ENCODE measurements around the gene SLC7A6.

DNA sequence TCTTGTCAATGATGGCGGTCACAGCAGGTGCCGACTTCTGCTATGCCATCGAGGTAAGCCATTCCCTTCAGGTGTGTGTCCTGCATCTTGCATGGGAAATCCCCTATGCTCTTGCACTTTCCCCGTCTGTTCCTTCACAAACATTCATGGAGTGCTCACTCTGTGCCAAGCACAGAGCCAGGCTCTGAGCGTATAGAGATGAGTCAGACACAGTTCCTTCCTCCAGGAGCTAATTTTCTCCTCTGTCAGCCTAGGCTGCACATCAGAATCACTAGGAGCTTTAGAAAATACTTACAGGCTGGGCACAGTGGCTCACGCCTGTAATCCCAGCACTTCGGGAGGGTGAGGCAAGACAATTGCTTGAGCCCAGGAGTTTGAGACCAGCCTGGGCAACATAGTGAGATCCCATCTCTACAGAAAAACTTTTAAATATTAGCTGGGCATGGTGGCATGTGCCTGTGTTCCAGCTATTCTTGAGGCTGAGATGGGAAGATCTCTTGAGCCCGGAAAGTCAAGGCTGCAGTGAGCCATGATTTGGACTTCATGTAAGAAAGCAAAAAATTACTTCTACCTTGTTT is 60.5 kb downstream of the SLC7A6 start:
- TF ChIP-seq EZH2phosphoT487 (IDR thresholded peaks at IDR 0.05; ENCODE audit: insufficient read depth, low read depth) = no peak
- no peak for TF ChIP-seq EZH2 (IDR thresholded peaks at IDR 0.05; ENCODE audit: insufficient read depth, poor library complexity, severe bottlenecking)
